CD4-positive, alpha-beta T cell treated with Interleukin-6 for 4 hours (primary cell): ENCODE data around the gene SLC23A3.

Source experiments
- DNase-seq: peaks from one replicate; pipeline ENCODE4 v3.0.0-alpha.2; 2020; ENCODE audit warnings: mixed read lengths

Gene SLC23A3

DNA sequence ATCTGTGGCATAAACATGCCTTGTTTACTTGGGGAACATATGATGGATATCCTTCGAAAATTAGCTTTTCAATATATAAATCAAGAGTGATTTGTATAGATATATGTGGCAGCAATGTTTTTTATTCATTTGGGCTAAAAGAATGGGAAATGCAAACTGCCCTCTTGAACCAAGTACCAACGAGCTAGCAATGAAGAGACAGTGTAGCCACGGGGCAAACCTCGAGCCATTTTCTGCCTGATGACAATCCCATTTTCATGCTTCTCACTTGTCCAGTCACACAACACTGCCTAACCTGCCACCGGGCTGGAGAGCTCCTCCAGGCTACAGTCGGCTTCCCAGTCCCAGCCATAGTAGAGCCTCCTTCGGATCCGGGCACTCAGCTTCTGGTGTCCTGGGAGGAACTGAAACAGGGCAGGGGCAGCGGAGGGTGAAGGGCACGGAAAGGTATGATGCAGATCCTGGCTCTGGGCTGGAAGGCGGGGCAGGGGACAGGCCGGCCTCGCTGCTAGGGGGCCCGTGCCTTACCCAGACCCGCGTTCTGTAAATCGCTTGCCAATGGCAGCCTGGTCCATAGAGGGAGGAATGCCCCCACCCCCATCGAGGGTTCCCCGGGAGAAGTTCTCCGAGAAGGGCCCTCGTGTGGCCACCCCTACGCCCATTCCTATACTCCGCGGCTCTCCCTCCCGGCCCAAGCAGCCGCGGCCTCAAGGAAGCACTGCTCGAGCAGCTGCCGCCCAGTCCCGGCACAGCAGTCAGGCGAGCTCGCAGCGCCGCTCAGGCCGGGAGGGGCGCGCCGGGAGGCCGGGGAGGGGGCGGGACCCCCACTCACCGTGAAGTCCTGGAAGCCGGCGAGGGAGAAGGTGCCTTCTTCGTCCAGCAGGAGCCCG, 6.3 kb upstream of the SLC23A3 start:
- DNase-seq: peak; percentile 37

DNA sequence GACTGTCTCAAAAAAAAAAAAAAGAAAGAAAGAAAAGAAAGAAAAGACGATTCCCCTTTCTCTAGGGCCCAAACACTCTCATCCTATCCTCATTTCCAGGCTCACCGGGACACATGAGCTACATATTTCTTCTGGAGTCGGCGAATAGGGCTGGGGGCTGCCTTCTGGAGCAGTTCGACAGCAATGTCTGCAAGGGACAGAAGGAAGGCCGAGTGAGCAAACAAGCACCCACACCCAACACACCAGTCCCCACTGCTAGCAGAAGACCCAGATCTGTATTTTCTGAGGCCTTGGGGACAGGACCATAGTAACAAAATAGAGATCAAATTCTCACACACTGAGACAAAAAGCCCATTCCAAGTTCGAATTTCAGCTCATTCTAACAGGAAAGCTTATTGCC, 5.7 kb upstream of the SLC23A3 start:
- DNase-seq: no peak

DNA sequence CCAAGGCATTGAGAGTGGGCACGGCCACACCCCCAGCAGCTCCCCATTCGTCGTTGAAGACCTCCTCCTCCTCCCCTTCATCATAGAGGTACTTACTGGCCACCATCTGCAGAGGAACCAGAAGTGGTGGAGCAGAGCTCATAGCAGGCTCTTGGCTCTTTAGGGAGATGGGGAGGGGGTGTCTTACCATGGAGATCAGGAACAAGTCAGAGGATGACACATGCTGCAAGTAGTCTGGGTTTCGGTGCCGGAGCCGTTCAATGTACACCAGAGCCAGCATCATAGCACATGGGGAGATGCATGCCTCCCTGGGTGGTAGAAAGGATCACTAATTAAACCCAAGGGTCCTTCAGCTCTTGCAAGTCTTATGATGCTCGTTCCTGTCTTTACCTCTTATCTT, 5.0 kb upstream of the SLC23A3 start:
- DNase-seq: no peak

DNA sequence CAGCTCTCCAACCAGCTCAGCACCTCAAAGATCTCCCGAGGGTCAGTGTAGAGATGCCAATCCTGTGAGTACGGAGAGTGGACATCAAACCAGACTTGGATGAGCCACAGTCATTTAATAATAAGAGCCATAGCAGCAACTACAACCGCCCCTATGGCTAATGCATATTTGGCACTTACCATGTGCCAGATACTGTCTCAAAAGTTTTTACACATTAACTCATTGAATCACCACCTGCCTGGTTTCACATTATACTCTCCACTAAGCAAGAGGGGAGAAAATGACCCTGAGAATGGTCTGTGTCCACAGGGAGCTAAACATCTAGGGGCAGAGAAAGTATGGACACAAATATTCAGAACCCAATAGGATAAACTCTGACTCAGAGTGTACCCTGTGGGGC, 4.3 kb upstream of the SLC23A3 start:
- no peak for DNase-seq

DNA sequence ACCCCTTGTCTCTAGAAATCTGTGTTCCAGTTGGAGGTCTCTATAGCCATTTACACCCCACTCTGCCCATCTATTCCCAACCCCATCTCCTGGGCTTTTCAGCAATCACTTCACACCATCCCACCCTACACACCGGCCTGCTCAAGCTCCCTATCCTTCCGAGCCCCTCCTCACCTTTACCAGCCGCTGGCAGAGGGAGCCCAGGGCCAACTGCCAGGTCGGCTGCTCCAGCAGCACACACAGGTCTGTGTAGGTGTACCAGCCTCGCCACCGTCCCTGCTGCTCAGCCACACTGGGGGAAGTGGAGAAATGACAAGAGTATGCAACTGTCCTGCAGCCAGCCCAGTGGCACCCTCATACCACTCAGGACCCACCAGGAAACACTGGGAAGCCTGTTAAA, 3.3 kb upstream of the SLC23A3 start:
- no peak for DNase-seq

DNA sequence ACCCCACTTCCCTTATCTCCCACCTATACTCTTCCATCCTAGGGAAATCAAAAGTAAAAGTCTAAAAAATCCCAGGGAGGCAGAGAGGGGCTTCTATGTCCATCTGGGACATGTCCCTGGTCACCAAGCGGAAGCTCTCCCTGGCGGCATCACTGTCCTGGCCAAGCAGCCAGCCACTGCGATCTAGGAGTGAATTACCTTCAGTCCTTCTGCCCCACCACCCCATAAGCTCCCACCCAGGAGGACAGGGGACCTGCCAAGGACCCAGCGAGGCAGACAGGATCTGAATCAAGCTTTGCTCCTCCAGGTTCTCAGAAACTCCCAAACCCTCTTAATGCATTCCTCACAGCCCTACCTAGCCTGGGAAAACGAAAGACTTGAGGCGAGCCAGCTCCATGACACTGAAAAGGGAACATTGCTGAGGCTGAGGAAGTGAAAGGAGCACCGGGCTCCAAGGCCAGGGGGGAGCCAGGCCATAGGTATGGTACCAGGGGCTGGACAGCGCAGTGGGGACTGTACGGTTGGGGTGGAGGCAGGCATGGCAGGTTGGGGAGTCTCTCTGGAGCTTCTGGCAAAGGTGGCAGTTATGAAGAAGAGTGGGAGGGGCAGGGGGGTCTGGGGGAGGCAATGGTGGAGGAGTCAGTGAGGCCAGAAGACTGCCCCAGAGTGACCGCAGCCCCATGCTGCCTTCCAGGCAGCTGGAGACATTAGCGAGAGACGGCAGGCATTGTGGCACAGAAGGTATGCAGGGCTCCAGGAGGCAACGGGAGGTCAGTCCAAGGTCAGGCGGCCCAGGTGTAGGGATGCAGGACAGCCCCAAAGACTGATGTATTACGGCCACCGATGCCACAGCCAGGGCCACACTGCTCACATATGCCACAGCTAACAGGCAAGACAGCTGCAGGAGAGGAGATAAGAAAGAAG, 2.7 kb upstream of the SLC23A3 start:
- no peak for DNase-seq

DNA sequence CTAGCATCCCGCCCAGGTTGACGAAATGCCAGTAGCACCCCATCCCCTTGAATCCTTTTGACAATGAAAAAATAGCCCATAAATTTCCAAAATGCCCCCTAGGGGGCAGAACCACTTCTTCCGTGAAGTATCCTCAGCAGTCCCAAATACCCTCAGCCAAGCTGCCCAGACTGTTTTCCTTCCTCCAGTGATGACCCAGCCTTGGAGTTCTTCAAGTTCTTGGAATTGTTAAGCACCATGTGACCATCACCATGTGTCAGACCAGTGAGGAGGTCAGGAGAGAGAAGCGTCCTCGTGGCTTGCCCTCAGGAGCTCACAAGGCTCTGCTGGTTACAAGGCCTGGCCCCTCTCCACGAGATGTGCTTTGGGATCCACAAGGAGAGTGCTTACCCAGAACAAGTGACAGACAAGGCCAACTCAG, 1.4 kb upstream of the SLC23A3 start:
- peak; percentile 56 for DNase-seq

DNA sequence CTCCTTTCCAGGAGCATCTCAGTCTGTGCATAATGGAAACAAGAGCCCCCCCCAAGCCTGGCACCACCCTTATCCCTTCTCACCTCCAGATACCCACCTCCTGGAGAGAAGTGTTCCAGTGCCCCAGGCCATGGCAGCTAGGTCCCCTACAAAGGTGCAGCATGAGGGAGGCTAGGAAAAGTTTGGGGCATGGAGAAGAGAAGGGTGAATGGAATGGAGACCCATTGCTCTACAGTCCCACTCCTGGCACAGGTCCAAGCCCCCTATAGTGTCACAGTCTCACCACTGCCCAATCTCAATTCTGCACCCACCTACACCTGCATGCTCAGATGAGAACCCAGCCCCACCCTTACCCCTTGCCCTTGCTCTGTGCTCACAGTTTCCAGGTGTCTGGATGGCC, 897 bp downstream of the SLC23A3 start:
- DNase-seq: no peak

DNA sequence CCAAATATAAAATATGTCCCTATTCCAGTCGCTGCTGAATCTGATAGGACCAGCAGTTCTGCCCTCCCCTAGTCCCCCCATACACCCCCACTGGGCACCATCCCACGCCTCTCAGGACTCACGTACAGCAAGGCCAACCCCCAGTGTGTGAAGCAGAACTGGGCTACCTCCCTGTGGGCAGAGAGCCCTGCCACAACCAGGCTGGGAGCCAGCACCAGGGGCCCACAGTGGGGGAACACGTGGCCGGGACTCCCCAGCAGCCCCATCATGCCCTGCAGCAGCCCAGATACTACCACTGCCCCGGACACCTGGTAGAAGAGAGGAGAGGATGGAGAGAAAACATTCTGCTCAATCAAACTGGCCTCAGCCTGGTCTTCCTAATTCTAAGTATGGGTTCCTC, 1.3 kb downstream of the SLC23A3 start:
- DNase-seq: no peak

DNA sequence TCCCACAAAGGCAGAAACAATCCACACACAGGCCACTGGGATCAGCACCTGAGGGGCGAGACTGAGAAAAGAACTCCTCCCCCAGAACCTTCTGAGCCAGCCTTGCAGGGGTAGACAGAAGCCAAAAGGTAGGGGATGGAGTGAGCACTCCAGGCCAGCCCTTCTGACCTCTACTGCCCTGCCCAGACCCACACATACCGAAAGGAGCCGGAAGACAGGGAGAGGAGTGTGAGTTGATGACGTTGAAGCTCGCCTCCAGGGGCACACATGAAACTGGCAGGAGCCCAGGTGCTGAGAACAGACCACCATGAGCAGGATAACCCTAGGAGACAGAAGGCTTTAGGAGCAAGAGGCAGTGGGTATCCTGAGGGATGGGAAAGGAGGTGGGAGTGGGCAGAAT, 1.8 kb downstream of the SLC23A3 start:
- no peak for DNase-seq

DNA sequence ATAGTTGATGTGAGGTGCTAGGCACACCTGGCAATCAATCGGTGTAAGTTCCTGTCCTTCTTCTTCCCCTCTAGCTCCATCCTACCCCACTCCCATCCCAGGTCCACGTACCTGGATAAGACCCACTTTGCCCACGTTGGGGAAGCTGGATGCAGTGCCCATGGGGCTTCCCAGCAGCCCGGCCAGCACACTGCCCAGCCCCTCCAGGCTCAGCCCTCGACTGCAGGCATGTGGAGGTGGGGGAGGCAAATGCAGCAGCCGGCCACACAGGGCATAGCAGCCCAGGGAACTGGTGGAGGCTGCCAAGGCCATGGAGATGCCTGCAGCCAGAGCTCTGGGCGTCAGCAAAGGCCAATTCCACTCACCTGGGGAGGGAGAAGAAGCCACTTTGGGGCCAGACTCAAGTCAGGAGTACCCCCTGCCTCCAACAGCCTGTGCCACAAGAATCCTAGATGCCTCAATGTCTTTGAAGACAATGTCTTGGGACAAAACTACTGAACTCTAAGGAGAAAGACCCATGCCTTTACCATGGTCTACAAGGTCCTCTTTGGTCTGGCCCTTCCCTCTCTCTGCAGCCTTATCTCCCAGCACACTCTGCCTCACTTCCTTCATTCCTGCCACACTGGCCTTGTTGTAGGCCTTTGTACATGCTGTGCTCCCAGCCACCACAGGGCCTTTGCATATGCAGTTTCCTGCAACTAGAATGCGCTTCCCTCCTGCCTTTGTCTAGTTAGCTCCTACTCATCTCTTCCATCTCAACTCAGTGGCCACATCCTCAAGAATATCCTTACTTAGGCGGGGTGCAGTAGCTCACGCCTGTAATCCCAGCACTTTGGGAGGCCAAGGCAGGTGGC, 4.5 kb downstream of the SLC23A3 start:
- DNase-seq: no peak

DNA sequence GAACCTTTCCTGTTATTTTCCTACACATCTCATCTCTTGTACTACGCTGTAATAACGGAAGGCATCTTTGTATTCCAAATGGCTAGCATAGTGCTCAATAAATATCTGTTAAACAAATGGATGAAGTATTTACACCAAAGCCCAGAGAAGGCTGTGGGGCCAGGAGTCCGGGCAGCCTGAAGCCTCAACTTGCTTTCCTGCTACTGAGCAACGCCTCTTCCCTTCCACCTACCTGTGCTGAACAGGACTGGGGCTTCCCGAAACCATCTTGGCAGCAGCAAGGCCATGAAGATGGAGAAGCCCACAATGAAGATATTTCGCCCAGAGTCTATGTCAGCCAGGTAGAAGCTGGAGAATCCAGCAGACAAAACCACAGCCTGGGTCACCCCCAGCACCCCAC, 6.7 kb downstream of the SLC23A3 start:
- DNase-seq: no peak

DNA sequence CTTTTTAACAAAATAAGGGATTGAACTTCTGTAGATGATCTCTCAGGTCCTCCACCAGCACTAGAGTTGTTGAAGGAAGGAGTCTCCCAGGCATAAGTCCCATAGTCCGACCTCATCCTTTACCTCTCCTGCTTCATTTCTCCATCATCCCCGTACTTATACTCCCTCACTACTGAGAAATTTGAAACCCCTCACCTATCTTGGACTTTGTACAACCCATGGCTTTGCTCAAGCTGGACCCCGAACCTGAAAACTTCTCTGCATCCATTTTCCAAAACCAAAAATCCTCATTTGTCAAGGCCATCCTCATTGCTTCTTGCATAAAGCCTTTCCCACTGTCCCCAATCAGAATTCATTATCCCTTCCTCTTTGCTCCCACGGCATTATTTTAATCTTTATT, 8.7 kb downstream of the SLC23A3 start:
- DNase-seq: no peak

DNA sequence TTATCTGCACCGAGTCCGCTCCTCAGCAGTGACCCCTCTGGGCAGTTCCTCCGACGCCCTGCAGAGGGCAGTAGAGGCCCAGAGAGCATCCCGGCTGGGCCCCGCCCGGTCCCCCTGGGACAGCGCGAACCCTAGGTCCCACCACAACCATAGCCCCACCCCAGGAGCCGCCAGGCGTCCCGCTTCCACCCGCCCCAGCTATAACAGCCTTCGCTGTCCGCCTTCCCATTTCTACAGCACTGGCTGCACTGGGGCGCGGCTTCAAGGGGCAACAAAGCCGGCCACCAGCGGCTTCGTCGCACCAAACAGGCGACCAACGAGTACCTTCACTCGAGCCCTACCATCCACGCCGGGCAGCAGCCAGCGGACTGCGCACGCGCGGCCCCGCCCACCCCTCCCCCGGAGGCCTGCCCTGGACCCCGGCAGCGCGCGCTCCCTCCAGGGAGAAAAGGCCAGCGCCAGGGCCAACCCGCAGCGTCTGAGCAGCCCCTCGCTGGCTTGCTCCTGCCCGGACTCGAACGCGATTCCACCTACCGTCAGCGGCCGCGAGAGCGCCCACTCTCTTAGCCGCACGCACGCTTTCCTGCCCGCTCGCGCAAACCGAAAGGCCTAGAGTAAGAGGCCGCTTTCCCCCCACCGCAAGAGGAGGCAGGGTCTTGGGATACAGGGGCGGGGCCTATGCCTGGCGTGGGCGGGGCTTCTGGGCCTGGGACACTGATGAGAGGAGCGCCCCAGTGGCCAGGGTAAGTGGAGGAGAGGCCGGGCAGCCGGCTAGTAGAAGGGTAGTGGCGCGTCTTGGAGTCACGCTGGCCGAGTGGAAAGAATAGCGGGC, 9.4 kb downstream of the SLC23A3 start, which contains the start of gene NHEJ1:
TSS of gene NHEJ1 (minus strand) at position 630 of the 832 bp plus-strand sequence. CDS start 2,453 bp downstream, outside the sequence.
- peak; percentile 96 for DNase-seq

DNA sequence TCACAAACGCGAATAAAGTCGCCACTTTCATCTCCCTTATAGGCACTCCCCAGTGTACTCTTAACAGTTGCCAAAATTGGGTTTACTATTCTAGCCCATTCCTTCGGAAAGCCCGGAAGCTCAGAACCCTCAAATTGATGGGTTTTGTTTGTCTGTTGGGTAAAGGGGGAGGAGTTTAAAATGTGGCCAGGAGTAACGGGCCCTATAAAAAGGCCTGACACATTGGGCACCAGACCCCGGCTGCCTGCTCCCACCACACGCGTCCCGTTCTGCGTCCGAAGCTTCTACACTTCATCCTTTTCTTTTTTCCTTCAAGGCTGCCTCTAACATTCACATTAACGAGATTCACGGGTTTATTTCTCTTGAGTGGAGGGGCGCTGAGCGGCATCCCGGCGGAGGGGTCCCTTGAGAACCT, 10.1 kb downstream of the SLC23A3 start:
- no peak for DNase-seq

DNA sequence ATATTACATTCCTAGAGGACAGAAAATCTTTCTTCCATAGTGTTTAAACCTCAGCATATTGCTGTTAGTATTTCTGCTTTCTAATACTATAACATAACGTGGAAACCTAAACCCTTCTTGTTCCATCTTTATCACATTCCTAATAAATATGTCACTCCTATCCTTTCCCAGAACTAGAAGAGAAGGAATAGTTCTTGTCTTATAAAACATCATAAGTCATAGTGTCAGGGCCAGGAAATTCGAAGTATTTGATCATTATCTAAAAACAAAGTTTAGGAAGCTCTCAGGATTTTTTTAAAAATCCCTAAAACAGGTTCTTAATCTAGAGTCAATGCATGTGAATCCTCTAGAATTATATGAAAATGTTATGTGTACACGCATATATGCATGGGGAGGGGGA, 11.2 kb downstream of the SLC23A3 start:
- DNase-seq: no peak

DNA sequence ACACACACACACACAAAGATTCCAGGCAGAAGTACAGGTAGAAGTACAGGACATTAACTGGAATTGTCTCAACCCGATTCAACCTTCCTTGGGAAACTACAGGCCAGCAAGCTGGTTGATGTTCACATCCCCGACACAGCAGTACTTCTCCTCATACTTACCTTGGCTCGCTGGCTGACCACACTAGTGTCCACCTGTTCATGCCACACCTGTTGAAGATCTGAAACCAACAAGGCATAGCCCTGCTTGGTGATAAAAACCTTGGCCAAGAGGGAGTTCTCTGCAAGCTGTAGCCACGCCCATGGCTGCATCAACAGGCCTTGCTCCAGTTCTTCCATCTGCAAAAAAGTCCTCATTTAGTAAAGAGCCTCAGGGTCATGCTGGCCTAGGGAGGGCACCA, 11.8 kb downstream of the SLC23A3 start:
- no peak for DNase-seq

DNA sequence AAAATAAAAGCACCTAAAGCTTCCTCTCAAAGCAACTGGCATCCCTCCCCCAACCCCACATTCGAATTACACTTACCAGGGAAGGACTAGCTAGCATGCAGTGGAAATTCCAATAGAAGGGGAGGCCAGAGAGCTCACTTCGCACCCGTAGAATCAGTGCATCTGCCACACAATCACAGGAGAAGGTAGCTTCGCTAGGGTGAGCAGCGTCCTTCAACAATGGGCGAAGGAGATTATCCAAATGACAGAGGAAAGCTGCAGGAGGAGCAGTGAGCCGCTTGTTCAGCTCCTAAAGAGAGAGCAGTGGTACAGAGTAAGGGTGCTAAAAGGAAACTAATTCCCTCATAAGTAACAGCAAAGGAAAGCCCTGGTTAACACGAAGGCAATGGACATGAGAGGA, 12.4 kb downstream of the SLC23A3 start:
- DNase-seq: no peak

DNA sequence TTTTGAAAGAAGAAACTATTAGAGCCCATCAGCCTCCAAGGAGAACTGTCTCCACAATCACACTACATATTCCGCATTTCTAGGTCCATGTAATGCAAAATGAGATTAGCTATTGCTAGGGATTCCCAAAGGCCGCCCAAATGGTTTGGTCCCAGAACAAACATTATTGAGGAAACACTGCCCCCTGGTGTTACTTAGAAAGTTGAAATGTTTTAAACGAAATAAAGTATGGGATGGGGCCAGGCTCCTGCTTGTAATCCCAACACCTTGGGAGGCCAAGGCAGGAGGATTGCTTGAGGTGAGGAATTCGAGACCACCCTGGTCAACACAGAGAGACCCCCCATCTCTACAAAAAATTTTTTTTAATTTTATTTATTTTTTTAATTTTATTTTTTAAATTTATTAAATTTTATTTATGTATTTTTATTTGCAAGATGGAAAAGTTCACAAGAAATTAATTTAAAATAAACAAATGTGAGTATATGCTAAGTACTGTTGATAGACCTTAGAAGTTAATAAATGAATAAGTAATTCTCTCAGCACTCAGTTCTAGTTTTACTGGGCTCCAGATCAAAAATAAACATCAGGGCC, 14.7 kb downstream of the SLC23A3 start:
- DNase-seq: peak; percentile 37

DNA sequence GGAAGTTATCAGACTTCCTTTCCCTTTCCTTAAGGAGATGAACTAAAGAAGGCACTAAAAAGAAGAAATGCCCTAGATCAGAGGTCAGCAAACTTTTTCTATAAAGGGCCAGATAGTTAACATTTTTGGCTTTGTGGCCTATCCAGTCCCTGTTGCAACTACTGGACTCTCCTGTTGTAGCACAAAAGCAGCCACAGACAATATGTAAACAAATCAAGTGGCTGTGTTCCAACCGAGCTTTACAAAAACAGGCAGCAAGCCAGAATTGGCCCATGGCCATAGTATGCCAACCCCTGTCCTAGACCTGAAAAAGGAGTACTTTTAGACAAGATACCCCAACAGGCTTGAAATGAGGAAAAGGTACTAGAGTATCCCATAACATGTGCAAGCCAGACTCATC, 20.2 kb downstream of the SLC23A3 start:
- DNase-seq: no peak

DNA sequence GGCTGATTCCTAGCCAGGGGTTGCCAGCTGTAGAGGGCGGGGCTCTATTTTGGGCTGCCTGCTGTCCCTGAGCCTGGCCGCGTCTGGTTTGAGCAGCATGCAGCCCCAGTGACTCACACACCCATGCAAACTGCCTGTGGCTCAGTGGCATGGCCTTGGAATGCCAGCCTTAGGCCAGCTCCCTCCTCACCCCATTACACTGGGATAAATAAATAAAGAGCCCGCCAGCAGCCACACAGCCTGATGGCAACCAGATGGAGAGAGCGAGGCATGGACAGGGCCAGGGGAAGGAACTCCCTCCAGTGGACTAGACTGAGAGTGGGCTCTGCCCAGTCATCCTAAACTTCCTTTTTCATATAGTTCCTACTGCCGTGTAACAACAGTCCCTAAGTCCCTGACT, 27.5 kb downstream of the SLC23A3 start:
- DNase-seq: no peak
